GM18867 (cell line): ENCODE measurements around the gene GARIN3.
A peak's percentile ranks its signal among the peaks of the same experiment; 100 is the strongest.
"Not testable (repeated sequence)": the region's sequence is repeated elsewhere in the genome, so short reads cannot be mapped to it uniquely, and the experiment has no call there.

Source experiments
- ATAC-seq: cut with Tn5 transposase; IDR thresholded peaks from one replicate; pipeline ENCODE4 v1.9.1; 2021; ENCODE audit warnings: mild to moderate bottlenecking, moderate library complexity; ENCODE audit not compliant: unreplicated experiment

Gene GARIN3

GRCh38 chr5:157166214-157167213 lies at the start of gene GARIN3:
GARIN3 (minus strand) TSS chr5:157166264; CDS start chr5:157166168, 96 bp downstream.
- ATAC-seq: no peak

GRCh38 chr5:157215514-157216167 lies 49.6 kb upstream of the GARIN3 start:
- ATAC-seq: peak; percentile 42

- peak; percentile 59 for ATAC-seq
These were observed 48.9 kb upstream of the GARIN3 start for GRCh38 chr5:157214861-157215513.

GRCh38 chr5:157214415-157214814 lies 48.4 kb upstream of the GARIN3 start:
- ATAC-seq: no peak

GRCh38 chr5:157213527-157214243 lies 47.6 kb upstream of the GARIN3 start:
- ATAC-seq: no peak

GRCh38 chr5:157212307-157212706 lies 46.2 kb upstream of the GARIN3 start:
- no peak for ATAC-seq

GRCh38 chr5:157210652-157211051 lies 44.6 kb upstream of the GARIN3 start:
- not testable (repeated sequence) for ATAC-seq

- no peak for ATAC-seq
These were observed 39.6 kb upstream of the GARIN3 start for GRCh38 chr5:157205708-157206107.

GRCh38 chr5:157204765-157205164 lies 38.7 kb upstream of the GARIN3 start:
- ATAC-seq: no peak

- ATAC-seq: no peak
These were observed 37.4 kb upstream of the GARIN3 start for GRCh38 chr5:157203417-157203816.

- no peak for ATAC-seq
These were observed 35.8 kb upstream of the GARIN3 start for GRCh38 chr5:157201857-157202256.

- ATAC-seq: no peak
These were observed 32.4 kb upstream of the GARIN3 start for GRCh38 chr5:157198277-157198986.

- ATAC-seq: no peak
These were observed 31.0 kb upstream of the GARIN3 start for GRCh38 chr5:157197086-157197485.

GRCh38 chr5:157196045-157196444 lies 30.0 kb upstream of the GARIN3 start:
- no peak for ATAC-seq

GRCh38 chr5:157193699-157194424 lies 27.8 kb upstream of the GARIN3 start:
- no peak for ATAC-seq

GRCh38 chr5:157189223-157189622 lies 23.2 kb upstream of the GARIN3 start:
- ATAC-seq: peak; percentile 88

GRCh38 chr5:157188270-157188669 lies 22.2 kb upstream of the GARIN3 start:
- ATAC-seq: no peak

- no peak for ATAC-seq
These were observed 21.1 kb upstream of the GARIN3 start for GRCh38 chr5:157187046-157187754.
